HepG2 (cell line): Measurements from ENCODE around the gene ZNF764. TPM values are rescaled to one million over a fixed set of nuclear protein-coding genes. Genes with fewer than 3 reads are reported as not detected.

Experiments
- AKAP8 ChIP-seq: sonication (generic); formaldehyde crosslinking; IDR thresholded peaks from 2 replicates; pipeline ENCODE4 v1.5.1; 2020; ENCODE audit warnings: mild to moderate bottlenecking, missing genetic modification reagents
- BCL6 ChIP-seq: IDR thresholded peaks from 2 replicates; pipeline ENCODE4 v1.6.1; 2016; ENCODE audit warnings: missing genetic modification reagents, missing compliant biosample characterization
- CEBPZ ChIP-seq: IDR thresholded peaks from 2 replicates; pipeline ENCODE4 v1.6.1; 2012; ENCODE audit warnings: low read length, improper control_type of control experiment
- CENPBD1 ChIP-seq: sonication (generic); formaldehyde crosslinking; IDR thresholded peaks from 2 replicates; pipeline ENCODE4 v1.8.0; 2022; ENCODE audit warnings: missing genetic modification reagents, low read depth, mild to moderate bottlenecking, borderline replicate concordance
- DNMT1 ChIP-seq: sonication (generic); formaldehyde crosslinking; IDR thresholded peaks from 2 replicates; pipeline ENCODE4 v1.5.1; 2020; ENCODE audit warnings: mild to moderate bottlenecking, missing genetic modification reagents
- HMG20A ChIP-seq: IDR thresholded peaks from 2 replicates; pipeline ENCODE4 v1.6.1; 2016; ENCODE audit warnings: borderline replicate concordance
- HOXA3 ChIP-seq: sonication (generic); formaldehyde crosslinking; IDR thresholded peaks from 2 replicates; pipeline ENCODE4 v1.5.0; 2020; ENCODE audit warnings: missing genetic modification reagents
- PHF20 ChIP-seq: sonication (generic); formaldehyde crosslinking; IDR thresholded peaks from 2 replicates; pipeline ENCODE4 v1.5.0; 2020; ENCODE audit warnings: mild to moderate bottlenecking, missing genetic modification reagents
- POLR2AphosphoS2 ChIP-seq: IDR thresholded peaks from 2 replicates; pipeline ENCODE4 v1.6.1; 2011; ENCODE audit warnings: low read depth, low read length, improper control_type of control experiment
- RAD21 ChIP-seq: fragments of 450-650 bp; formaldehyde crosslinking; IDR thresholded peaks from 2 replicates; pipeline ENCODE4 v1.5.0; 2020; ENCODE audit warnings: mild to moderate bottlenecking
- RELA ChIP-seq: sonication (generic); formaldehyde crosslinking; IDR thresholded peaks from 2 replicates; pipeline ENCODE4 v1.4.0; 2020; ENCODE audit warnings: missing genetic modification reagents
- TBX2 ChIP-seq: sonication (generic); formaldehyde crosslinking; IDR thresholded peaks from 2 replicates; pipeline ENCODE4 v1.5.0; 2020; ENCODE audit warnings: missing genetic modification reagents, mild to moderate bottlenecking, borderline replicate concordance
- TP53 ChIP-seq: sonication (generic); formaldehyde crosslinking; conservative IDR thresholded peaks from 2 replicates; pipeline ENCODE4 v1.4.0; 2020; ENCODE audit warnings: missing genetic modification reagents
- ZBTB2 ChIP-seq: sonication (generic); formaldehyde crosslinking; IDR thresholded peaks from 2 replicates; pipeline ENCODE4 v1.8.0; 2022; ENCODE audit warnings: low read depth, missing genetic modification reagents
- ZNF10 ChIP-seq: sonication (generic); formaldehyde crosslinking; IDR thresholded peaks from 2 replicates; pipeline ENCODE4 v1.4.0; 2020; ENCODE audit warnings: mild to moderate bottlenecking, low read depth, missing genetic modification reagents, borderline replicate concordance
- ZNF12 ChIP-seq: sonication (generic); formaldehyde crosslinking; IDR thresholded peaks from 2 replicates; pipeline ENCODE4 v1.5.0; 2020; ENCODE audit warnings: missing genetic modification reagents
- ZNF253 ChIP-seq: sonication (generic); formaldehyde crosslinking; IDR thresholded peaks from 2 replicates; pipeline ENCODE4 v1.8.0; 2022; ENCODE audit warnings: mild to moderate bottlenecking, missing genetic modification reagents, borderline replicate concordance
- ZNF274 ChIP-seq: sonication (generic); formaldehyde crosslinking; IDR thresholded peaks from 2 replicates; pipeline ENCODE4 v1.5.1; 2020; ENCODE audit warnings: mild to moderate bottlenecking, missing genetic modification reagents
- ZNF331 ChIP-seq: sonication (generic); formaldehyde crosslinking; IDR thresholded peaks from 2 replicates; pipeline ENCODE4 v1.4.0; 2020; ENCODE audit warnings: missing genetic modification reagents
- ZNF75D ChIP-seq: sonication (generic); formaldehyde crosslinking; IDR thresholded peaks from 2 replicates; pipeline ENCODE4 v1.8.1; 2023; ENCODE audit warnings: missing genetic modification reagents, mild to moderate bottlenecking, borderline replicate concordance
- polyA plus RNA-seq, 8 experiments: library from polyadenylated mRNA; depleted of rRNA in 3 of 8; stranded (reverse) in 7 of 8; unstranded in 1 of 8; fragments of >200 nt; fragmentation: Illumina TruSeq in 4 of 8; extraction: Trizol in 4 of 8; gene quantifications; 2 replicates each; pipeline versions ENCODE4 v1.2.1 to v1.2.3, GENCODE V29; 2011 to 2016; ENCODE audit warnings: low read depth in 4 of 8, missing spikeins in 1 of 8, mixed read lengths in 1 of 8; ENCODE audit not compliant: insufficient read depth in 1 of 8
- total RNA-seq, 5 experiments: library from RNA; depleted of rRNA; stranded (reverse); fragments of >200 nt; fragmentation: Illumina TruSeq; extraction: Trizol; gene quantifications; 2 replicates each; pipeline ENCODE4 v1.2.3, GENCODE V29; 2016; ENCODE audit warnings: low read depth in 1 of 5
- TF ChIP-seq, protein P1 (sequence below): sonication (generic); formaldehyde crosslinking; IDR thresholded peaks from 2 replicates; pipeline ENCODE4 v1.4.0; 2020; ENCODE audit warnings: mild to moderate bottlenecking, missing genetic modification reagents

Gene ZNF764
- total and polyA plus RNA-seq, 2 of the 13 experiments (the other 11 are each of a cell fraction or from before 2014, with no cell fraction given): 4.1 to 9.1 TPM

GRCh38 chr16:30557957-30558788 is at the start of gene ZNF764 (continued):
- no peak for TF ChIP-seq ZNF10 (CRISPR knock-in tag)
- peak; percentile 48; the same call in 1 of the 2 replicates for TF ChIP-seq HMG20A
- peak; percentile 47 for TF ChIP-seq RAD21
- no peak for TF ChIP-seq CENPBD1 (CRISPR knock-in tag)
- peak; percentile 99 for TF ChIP-seq HOXA3
- TF ChIP-seq, protein P1, sequence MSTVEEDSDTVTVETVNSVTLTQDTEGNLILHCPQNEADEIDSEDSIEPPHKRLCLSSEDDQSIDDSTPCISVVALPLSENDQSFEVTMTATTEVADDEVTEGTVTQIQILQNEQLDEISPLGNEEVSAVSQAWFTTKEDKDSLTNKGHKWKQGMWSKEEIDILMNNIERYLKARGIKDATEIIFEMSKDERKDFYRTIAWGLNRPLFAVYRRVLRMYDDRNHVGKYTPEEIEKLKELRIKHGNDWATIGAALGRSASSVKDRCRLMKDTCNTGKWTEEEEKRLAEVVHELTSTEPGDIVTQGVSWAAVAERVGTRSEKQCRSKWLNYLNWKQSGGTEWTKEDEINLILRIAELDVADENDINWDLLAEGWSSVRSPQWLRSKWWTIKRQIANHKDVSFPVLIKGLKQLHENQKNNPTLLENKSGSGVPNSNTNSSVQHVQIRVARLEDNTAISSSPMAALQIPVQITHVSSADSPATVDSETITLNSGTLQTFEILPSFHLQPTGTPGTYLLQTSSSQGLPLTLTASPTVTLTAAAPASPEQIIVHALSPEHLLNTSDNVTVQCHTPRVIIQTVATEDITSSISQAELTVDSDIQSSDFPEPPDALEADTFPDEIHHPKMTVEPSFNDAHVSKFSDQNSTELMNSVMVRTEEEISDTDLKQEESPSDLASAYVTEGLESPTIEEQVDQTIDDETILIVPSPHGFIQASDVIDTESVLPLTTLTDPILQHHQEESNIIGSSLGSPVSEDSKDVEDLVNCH: no peak
- no peak for TF ChIP-seq CEBPZ
- TF ChIP-seq ZNF253 (CRISPR knock-in tag): 0 out of 2 replicates have a peak, but pooled peaks have one; percentile 70
- no peak; the same call in 1 of the 2 replicates for TF ChIP-seq TP53 (CRISPR knock-in tag)
- TF ChIP-seq TBX2 (CRISPR knock-in tag): peak; percentile 53; the same call in 1 of the 2 replicates
- TF ChIP-seq PHF20 (CRISPR knock-in tag): peak; percentile 82
- TF ChIP-seq ZNF331: peak; percentile 82; the same call in 1 of the 2 replicates
- TF ChIP-seq BCL6 (CRISPR knock-in tag): no peak; the same call in 1 of the 2 replicates
- no peak for TF ChIP-seq AKAP8 (CRISPR knock-in tag)
- no peak; the same call in 1 of the 2 replicates for TF ChIP-seq RELA
- peak; percentile 96 for TF ChIP-seq ZBTB2
- TF ChIP-seq ZNF274 (CRISPR knock-in tag): peak; percentile 78; the same call in 1 of the 2 replicates
- TF ChIP-seq POLR2AphosphoS2: no peak
- no peak for TF ChIP-seq ZNF75D (CRISPR knock-in tag)
- TF ChIP-seq ZNF12 (CRISPR knock-in tag): no peak
- TF ChIP-seq DNMT1 (CRISPR knock-in tag): peak; percentile 90; the same call in 1 of the 2 replicates
